ENCODE data around the gene DOCK2. TPM values are rescaled to one million over a fixed set of nuclear protein-coding genes. Genes with fewer than 3 reads are reported as not detected.

DOCK2 gene
- total RNA-seq, 2 donors from 2014 or later, result 32.1 to 40.3 TPM

DNA sequence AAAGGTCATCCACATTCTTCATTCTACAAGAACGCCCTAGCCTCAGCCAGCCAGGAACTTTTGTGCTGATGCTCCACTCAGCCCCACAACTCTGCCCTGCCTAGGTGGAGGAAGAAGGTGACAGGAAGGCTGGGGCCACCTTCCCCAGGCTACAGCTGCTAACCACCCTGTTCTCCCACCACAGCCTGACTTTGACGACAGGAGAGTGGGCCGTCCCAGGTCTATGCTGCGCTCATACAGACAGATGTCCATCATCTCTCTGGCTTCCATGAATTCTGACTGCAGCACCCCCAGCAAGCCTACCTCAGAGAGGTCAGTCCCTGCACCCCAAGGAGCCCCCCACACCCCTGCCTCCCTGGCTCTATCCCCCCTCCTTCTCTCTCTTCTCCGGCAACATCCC lies 440.5 kb downstream of the DOCK2 start:
- no peaks in the 10 kb centered on the region for H3K36me3 ChIP-seq
- no peak overlapping the region for H3K27ac ChIP-seq
- TF ChIP-seq, protein P1, sequence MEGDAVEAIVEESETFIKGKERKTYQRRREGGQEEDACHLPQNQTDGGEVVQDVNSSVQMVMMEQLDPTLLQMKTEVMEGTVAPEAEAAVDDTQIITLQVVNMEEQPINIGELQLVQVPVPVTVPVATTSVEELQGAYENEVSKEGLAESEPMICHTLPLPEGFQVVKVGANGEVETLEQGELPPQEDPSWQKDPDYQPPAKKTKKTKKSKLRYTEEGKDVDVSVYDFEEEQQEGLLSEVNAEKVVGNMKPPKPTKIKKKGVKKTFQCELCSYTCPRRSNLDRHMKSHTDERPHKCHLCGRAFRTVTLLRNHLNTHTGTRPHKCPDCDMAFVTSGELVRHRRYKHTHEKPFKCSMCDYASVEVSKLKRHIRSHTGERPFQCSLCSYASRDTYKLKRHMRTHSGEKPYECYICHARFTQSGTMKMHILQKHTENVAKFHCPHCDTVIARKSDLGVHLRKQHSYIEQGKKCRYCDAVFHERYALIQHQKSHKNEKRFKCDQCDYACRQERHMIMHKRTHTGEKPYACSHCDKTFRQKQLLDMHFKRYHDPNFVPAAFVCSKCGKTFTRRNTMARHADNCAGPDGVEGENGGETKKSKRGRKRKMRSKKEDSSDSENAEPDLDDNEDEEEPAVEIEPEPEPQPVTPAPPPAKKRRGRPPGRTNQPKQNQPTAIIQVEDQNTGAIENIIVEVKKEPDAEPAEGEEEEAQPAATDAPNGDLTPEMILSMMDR (IDR thresholded peaks at IDR 0.05), result no peak
- no peaks in the 10 kb centered on the region for H3K27me3 ChIP-seq (replicated peaks; ENCODE audit: insufficient read depth)
- ATAC-seq (ENCODE audit: insufficient number of reproducible peaks, low FRiP score, low read depth) (no peak), DNase-seq (ENCODE audit: low spot score) (no peak)
- no peaks in the 10 kb centered on the region for H3K4me1 ChIP-seq (ENCODE audit: control insufficient read depth in 1 of 2, low read depth in 2 of 2)
- no peaks in the 10 kb centered on the region for H3K9me3 ChIP-seq
- no peak overlapping the region for H3K4me3 ChIP-seq

- DNase-seq (ENCODE audit: low spot score) (no peak), ATAC-seq (ENCODE audit: insufficient number of reproducible peaks, low FRiP score, low read depth) (no peak)
- H3K36me3 ChIP-seq, result no peaks in the 10 kb centered on the region
- H3K27ac ChIP-seq, result no peak overlapping the region
- H3K4me3 ChIP-seq, result no peak overlapping the region
- H3K4me1 ChIP-seq (ENCODE audit: control insufficient read depth in 1 of 2, low read depth in 2 of 2), result no peaks in the 10 kb centered on the region
- H3K9me3 ChIP-seq, result no peaks in the 10 kb centered on the region
- TF ChIP-seq, protein P1 (IDR thresholded peaks at IDR 0.05), result no peak
- no peaks in the 10 kb centered on the region for H3K27me3 ChIP-seq (replicated peaks; ENCODE audit: insufficient read depth)
These were observed 441.4 kb downstream of the DOCK2 start for GRCh38 chr5:170078458-170078857.

- no peak overlapping the region for H3K4me3 ChIP-seq
- no peak overlapping the region for H3K27ac ChIP-seq
- ATAC-seq (ENCODE audit: insufficient number of reproducible peaks, low FRiP score, low read depth) (no peak), DNase-seq (ENCODE audit: low spot score) (no peak)
- H3K9me3 ChIP-seq, result no peaks in the 10 kb centered on the region
- TF ChIP-seq, protein P1 (IDR thresholded peaks at IDR 0.05), result no peak
- H3K4me1 ChIP-seq (ENCODE audit: control insufficient read depth in 1 of 2, low read depth in 2 of 2), result no peaks in the 10 kb centered on the region
- H3K27me3 ChIP-seq (replicated peaks; ENCODE audit: insufficient read depth), result no peaks in the 10 kb centered on the region
- no peaks in the 10 kb centered on the region for H3K36me3 ChIP-seq
These were observed 441.9 kb downstream of the DOCK2 start for GRCh38 chr5:170078931-170079330.

DNA sequence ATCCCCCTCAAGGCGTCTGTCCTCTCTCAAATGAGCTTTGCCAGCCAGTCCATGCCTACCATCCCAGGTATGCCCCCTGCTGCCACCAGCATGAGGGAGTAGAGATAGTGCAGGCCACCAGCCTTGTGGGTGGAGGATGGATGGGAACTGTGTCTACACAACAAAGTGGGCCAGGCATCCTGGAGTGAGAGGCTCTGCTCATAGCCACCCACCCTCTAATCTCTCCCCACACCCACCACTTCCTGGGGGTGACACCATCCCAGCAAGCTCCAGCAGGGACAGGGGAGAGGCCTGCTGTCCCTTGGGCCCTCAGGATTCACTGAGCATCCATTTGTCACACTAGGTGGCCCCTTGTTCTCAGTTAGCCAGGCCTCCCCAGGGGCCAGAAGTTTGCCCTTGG lies 443.1 kb downstream of the DOCK2 start:
- TF ChIP-seq, protein P1 (IDR thresholded peaks at IDR 0.05), result no peak
- no peak for ATAC-seq (ENCODE audit: insufficient number of reproducible peaks, low FRiP score, low read depth)

DNA sequence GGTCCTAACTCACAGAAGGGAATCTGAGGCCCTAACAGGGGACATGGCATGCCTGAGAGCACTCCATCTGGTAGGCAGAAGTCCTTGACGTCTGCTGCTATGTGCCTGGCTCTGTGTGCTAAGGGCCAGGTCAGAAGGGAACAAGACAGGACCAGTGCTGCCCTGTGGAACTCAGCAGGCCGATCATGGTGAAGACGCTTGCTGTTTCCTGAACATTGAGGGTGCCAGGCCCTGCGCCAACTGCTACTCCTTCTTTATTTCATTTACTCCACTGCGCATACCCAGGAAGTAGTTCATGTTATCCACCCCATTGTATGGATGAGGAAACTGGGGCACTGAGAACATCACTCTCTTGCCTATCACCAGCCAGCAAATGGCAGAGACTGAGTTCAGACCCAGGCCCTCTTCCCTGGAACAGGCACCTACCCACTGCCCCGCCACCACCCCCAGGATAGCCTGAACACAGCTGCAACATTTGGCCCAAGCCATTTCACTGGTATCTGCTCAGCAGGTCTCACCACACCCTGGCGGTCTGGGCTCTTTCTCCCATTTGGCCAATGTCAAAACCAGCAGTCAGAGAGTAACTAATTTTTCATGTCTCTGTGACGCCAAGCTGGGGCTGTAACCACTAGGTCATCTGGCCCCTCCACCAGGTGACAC lies 443.8 kb downstream of the DOCK2 start:
- Histone ChIP-seq H3K27ac (no peak overlapping the region), H3K4me3 (no peak overlapping the region), H3K4me1 (ENCODE audit: control insufficient read depth in 1 of 2, low read depth in 2 of 2) (no peaks in the 10 kb centered on the region), H3K27me3 (replicated peaks; ENCODE audit: insufficient read depth) (no peaks in the 10 kb centered on the region), H3K9me3 (no peaks in the 10 kb centered on the region), H3K36me3 (no peaks in the 10 kb centered on the region)
- no peak for ATAC-seq (ENCODE audit: insufficient number of reproducible peaks, low FRiP score, low read depth)
- DNase-seq (ENCODE audit: low spot score), result no peak
- TF ChIP-seq, protein P1 (IDR thresholded peaks at IDR 0.05), result no peak

More for the DNA sequence above, 443.1 kb downstream of the DOCK2 start:
- Histone ChIP-seq H3K27me3 (replicated peaks; ENCODE audit: insufficient read depth) (no peaks in the 10 kb centered on the region), H3K4me3 (no peak overlapping the region), H3K9me3 (no peaks in the 10 kb centered on the region), H3K27ac (no peak overlapping the region), H3K4me1 (ENCODE audit: control insufficient read depth in 1 of 2, low read depth in 2 of 2) (no peaks in the 10 kb centered on the region), H3K36me3 (no peaks in the 10 kb centered on the region)
- DNase-seq (ENCODE audit: low spot score), result no peak
